Measurements from ENCODE around the gene CFAP157.

The CFAP157 gene

GRCh38 chr9:127716412-127716811 is 9.6 kb downstream of the CFAP157 start:
- no peak for DNase-seq

GRCh38 chr9:127717766-127718165 is 11.0 kb downstream of the CFAP157 start:
- DNase-seq: no peak

GRCh38 chr9:127720031-127720864 is 13.5 kb downstream of the CFAP157 start:
- DNase-seq: no peak

GRCh38 chr9:127720865-127721227 is 14.1 kb downstream of the CFAP157 start:
- DNase-seq: no peak

GRCh38 chr9:127721391-127721821 is 14.6 kb downstream of the CFAP157 start:
- no peak for DNase-seq

GRCh38 chr9:127722055-127722745 is 15.4 kb downstream of the CFAP157 start:
- no peak for DNase-seq

GRCh38 chr9:127723013-127723412 is 16.2 kb downstream of the CFAP157 start:
- DNase-seq: no peak

GRCh38 chr9:127723444-127723843 is 16.7 kb downstream of the CFAP157 start:
- DNase-seq: no peak

GRCh38 chr9:127724012-127724411 is 17.2 kb downstream of the CFAP157 start:
- no peak for DNase-seq

GRCh38 chr9:127726871-127727270 is 20.1 kb downstream of the CFAP157 start:
- no peak for DNase-seq

GRCh38 chr9:127728808-127729207 is 22.0 kb downstream of the CFAP157 start:
- DNase-seq: no peak

GRCh38 chr9:127729522-127730256 is 22.9 kb downstream of the CFAP157 start:
- no peak for DNase-seq

GRCh38 chr9:127730262-127730661 is 23.5 kb downstream of the CFAP157 start:
- DNase-seq: no peak

- no peak for DNase-seq
Observed at GRCh38 chr9:127730799-127731410, 24.1 kb downstream of the CFAP157 start.

- DNase-seq: no peak
Observed at GRCh38 chr9:127731938-127732337, 25.1 kb downstream of the CFAP157 start.

- DNase-seq: no peak
Observed at GRCh38 chr9:127732444-127732843, 25.7 kb downstream of the CFAP157 start.

- no peak for DNase-seq
Observed at GRCh38 chr9:127733614-127734013, 26.8 kb downstream of the CFAP157 start.

GRCh38 chr9:127734247-127734746 is 27.5 kb downstream of the CFAP157 start:
- DNase-seq: no peak

GRCh38 chr9:127734747-127735529 is 28.1 kb downstream of the CFAP157 start, which contains the start of gene TOR2A:
TOR2A (minus strand) TSS chr9:127735294; CDS start chr9:127735270, 24 bp downstream.
- peak; percentile 94 for DNase-seq

GRCh38 chr9:127735530-127736185 is 28.9 kb downstream of the CFAP157 start:
- no peak for DNase-seq

GRCh38 chr9:127738666-127739065 is 31.9 kb downstream of the CFAP157 start:
- DNase-seq: no peak
